ENCODE data around the gene LAYN. TPM values are rescaled to one million over a fixed set of nuclear protein-coding genes. Genes with fewer than 3 reads are reported as not detected.
A peak's percentile ranks its signal among the peaks of the same experiment; 100 is the strongest.

The LAYN gene
- total and polyA plus RNA-seq, 9 donors, result 3.4 to 9.8 (median 6.5) TPM

DNA sequence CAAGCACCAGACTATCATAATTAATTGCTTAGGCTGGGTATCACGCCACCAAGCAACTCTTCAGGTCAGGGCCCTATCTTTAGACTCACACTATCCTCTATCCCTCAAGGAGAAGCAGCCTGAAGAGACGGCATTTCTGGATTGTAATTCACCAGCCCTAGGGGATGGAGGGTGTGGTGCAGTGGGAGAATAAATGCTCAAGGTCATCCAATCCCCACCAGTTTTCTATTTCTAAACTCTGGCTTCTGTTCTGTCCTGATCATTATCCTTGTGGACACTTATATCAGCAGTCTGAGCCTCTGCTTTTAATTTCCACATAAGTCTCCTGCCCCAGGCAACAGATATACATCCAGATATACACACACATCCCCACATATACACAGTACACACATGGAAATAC lies 48.6 kb downstream of the LAYN start:
- H3K27ac ChIP-seq (ENCODE audit: low read length), result no peak overlapping the region
- no peaks in the 10 kb centered on the region for H3K36me3 ChIP-seq (ENCODE audit: control insufficient read depth, insufficient read depth, low read length)
- H3K4me1 ChIP-seq (ENCODE audit: control insufficient read depth, insufficient read depth, low read length), result no peaks in the 10 kb centered on the region
- peaks cover 2% of the 10 kb centered on the region for H3K27me3 ChIP-seq (ENCODE audit: control insufficient read depth, insufficient read depth, low read length)
- no peaks in the 10 kb centered on the region for H3K9me3 ChIP-seq (replicated peaks; ENCODE audit: control insufficient read depth, low read depth, low read length)
- no peak for DNase-seq
- no peak overlapping the region for H3K4me3 ChIP-seq (ENCODE audit: low read length)
- WGBS (ENCODE audit: insufficient coverage), result no CpG with 5 or more reads among the region's 2 CpGs

DNA sequence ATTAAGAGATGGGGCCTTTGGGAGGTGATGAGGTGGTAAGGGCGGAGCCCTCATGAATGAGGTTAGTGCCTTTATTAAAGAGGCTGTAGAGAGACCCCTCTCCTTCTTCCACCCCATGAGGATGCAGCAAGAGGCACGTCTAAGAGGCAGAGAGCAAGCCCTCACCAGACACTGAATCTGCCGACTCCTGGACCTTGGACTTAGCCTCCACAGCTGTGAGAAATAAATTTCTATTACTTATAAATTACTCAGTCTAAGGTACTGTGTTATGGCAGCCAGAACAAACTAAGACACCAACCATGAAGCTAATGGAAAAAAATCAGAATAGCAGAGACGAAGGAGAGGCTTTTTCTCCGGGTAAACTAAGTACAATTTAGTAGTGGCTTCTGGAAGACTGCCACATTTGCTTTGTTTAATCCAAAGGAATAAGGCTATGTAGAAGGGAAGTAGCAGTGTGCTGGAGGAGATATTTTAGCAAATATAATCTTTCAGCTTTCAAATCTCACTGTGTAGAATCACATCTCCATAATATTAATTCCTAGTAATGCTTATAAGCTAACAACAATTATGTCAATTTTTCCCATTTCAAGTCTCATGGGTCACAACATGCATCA lies 49.5 kb downstream of the LAYN start:
- no peak overlapping the region for H3K4me3 ChIP-seq (ENCODE audit: low read length)
- no peaks in the 10 kb centered on the region for H3K4me1 ChIP-seq (ENCODE audit: control insufficient read depth, insufficient read depth, low read length)
- peaks cover 2% of the 10 kb centered on the region for H3K27me3 ChIP-seq (ENCODE audit: control insufficient read depth, insufficient read depth, low read length)
- H3K9me3 ChIP-seq (replicated peaks; ENCODE audit: control insufficient read depth, low read depth, low read length), result no peaks in the 10 kb centered on the region
- no peak overlapping the region for H3K27ac ChIP-seq (ENCODE audit: low read length)
- WGBS (ENCODE audit: insufficient coverage), result no CpG with 5 or more reads among the region's 5 CpGs
- peak; percentile 61 for DNase-seq
- H3K36me3 ChIP-seq (ENCODE audit: control insufficient read depth, insufficient read depth, low read length), result no peaks in the 10 kb centered on the region

DNA sequence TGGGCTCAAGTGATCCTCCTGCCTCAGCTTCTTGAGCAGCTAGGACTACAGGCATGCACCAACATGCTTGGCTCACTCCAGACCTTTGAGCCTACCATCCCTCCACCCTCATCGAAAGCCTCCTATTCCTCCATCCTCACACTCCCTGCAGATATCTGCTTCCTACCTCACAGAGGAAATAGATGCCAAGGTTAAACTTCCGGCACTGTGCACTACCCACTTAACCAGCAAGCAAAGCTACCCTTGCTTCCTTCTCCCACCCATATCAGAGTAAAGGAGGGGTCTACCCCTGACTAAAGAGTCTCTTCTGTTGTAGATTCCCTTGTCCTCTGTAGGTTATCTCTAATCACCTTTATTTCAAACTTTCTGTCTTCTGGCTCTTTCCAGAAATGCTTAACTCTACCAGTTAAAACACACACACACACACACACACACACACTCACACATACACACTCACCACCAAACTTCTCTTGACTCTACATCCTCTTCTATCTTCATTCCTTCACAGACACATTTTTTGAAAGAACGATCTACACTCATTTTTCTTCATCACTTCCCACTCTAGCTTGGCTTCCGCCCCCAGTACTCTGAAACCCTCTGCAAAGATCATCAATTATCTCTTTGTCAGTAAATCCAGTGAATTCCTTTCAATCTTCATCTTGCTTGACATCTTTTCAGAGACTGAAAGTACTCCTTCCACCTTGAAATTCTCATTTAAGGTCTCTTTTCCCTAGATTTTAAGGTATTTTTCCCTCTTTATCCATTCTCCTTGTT lies 50.9 kb downstream of the LAYN start:
- no peak overlapping the region for H3K4me3 ChIP-seq (ENCODE audit: low read length)
- no peaks in the 10 kb centered on the region for H3K4me1 ChIP-seq (ENCODE audit: control insufficient read depth, insufficient read depth, low read length)
- 81% methylated on average over 3 of the region's 4 CpGs for WGBS (ENCODE audit: insufficient coverage)
- DNase-seq, result no peak
- no peaks in the 10 kb centered on the region for H3K9me3 ChIP-seq (replicated peaks; ENCODE audit: control insufficient read depth, low read depth, low read length)
- H3K27ac ChIP-seq (ENCODE audit: low read length), result no peak overlapping the region
- peaks cover 2% of the 10 kb centered on the region for H3K27me3 ChIP-seq (ENCODE audit: control insufficient read depth, insufficient read depth, low read length)
- H3K36me3 ChIP-seq (ENCODE audit: control insufficient read depth, insufficient read depth, low read length), result no peaks in the 10 kb centered on the region

DNA sequence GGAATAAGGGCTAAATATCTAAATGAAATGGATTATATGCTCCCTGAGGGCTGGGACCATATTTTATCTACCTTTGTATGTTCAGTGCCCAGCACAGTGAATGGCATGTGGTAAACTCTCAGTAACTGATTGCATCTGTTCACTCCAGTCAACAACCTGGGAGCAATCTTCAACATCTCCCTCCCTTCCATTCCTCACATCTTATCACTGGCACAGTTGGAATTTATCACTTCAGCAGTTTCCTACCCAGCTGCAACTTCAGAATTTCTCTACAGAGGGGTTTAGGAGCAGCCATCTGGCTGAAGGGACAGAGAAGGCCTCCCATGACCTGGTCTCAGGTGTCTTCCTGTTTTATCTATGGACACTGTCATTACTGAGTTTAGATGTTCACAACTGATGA lies 52.0 kb downstream of the LAYN start:
- no peaks in the 10 kb centered on the region for H3K36me3 ChIP-seq (ENCODE audit: control insufficient read depth, insufficient read depth, low read length)
- no peaks in the 10 kb centered on the region for H3K9me3 ChIP-seq (replicated peaks; ENCODE audit: control insufficient read depth, low read depth, low read length)
- peaks cover 2% of the 10 kb centered on the region for H3K27me3 ChIP-seq (ENCODE audit: control insufficient read depth, insufficient read depth, low read length)
- H3K4me3 ChIP-seq (ENCODE audit: low read length), result no peak overlapping the region
- H3K27ac ChIP-seq (ENCODE audit: low read length), result no peak overlapping the region
- DNase-seq, result no peak
- no peaks in the 10 kb centered on the region for H3K4me1 ChIP-seq (ENCODE audit: control insufficient read depth, insufficient read depth, low read length)

DNA sequence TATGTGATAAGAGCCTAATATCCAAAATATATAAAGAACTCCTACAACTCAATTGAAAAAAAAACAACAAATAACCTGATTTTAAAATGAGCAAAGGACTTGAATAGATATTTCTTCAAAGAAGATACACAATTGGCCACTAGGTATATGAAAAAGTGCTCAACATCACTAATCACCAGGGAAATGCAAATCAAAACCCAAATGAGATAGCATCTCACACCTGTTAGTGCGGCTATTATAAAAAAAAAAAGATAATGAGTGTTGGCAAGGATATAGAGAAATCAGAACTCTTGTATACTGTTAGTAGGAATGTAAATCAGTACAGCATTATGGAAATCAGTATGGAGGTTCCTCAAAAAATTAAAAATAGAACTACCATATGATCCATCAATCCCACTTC lies 55.8 kb downstream of the LAYN start:
- Histone ChIP-seq H3K9me3 (replicated peaks; ENCODE audit: control insufficient read depth, low read depth, low read length) (no peaks in the 10 kb centered on the region), H3K4me3 (ENCODE audit: low read length) (no peak overlapping the region), H3K27ac (ENCODE audit: low read length) (no peak overlapping the region), H3K27me3 (ENCODE audit: control insufficient read depth, insufficient read depth, low read length) (no peaks in the 10 kb centered on the region), H3K36me3 (ENCODE audit: control insufficient read depth, insufficient read depth, low read length) (no peaks in the 10 kb centered on the region), H3K4me1 (ENCODE audit: control insufficient read depth, insufficient read depth, low read length) (no peaks in the 10 kb centered on the region)
- WGBS (ENCODE audit: insufficient coverage), result no CpG with 5 or more reads among the region's 1 CpG
- DNase-seq, result no peak

DNA sequence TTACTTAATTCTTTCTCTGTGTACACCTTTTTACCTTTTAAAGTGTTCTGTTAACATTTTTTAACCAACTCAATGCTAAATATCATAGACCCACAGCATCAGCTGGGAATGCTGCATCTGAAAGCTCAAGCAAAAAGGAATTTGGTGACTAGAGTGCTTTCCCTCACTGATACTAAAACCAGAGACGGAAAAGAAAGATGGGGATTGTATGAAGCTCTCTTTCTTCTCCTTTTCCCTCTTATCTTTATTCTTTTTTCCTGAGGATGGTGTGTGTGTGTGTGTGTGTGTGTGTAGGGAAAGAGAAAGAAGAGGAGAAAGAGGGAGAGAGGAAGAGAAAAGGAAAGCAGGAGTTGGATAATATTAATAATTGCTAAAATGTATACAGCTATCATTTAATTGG lies 57.6 kb downstream of the LAYN start:
- H3K27me3 ChIP-seq (ENCODE audit: control insufficient read depth, insufficient read depth, low read length), result no peaks in the 10 kb centered on the region
- H3K4me1 ChIP-seq (ENCODE audit: control insufficient read depth, insufficient read depth, low read length), result peaks cover 3% of the 10 kb centered on the region
- no CpG with 5 or more reads among the region's 1 CpG for WGBS (ENCODE audit: insufficient coverage)
- H3K27ac ChIP-seq (ENCODE audit: low read length), result peak overlapping the region; percentile 83
- H3K9me3 ChIP-seq (replicated peaks; ENCODE audit: control insufficient read depth, low read depth, low read length), result no peaks in the 10 kb centered on the region
- peak; percentile 61 for DNase-seq
- no peak overlapping the region for H3K4me3 ChIP-seq (ENCODE audit: low read length)
- H3K36me3 ChIP-seq (ENCODE audit: control insufficient read depth, insufficient read depth, low read length), result no peaks in the 10 kb centered on the region

DNA sequence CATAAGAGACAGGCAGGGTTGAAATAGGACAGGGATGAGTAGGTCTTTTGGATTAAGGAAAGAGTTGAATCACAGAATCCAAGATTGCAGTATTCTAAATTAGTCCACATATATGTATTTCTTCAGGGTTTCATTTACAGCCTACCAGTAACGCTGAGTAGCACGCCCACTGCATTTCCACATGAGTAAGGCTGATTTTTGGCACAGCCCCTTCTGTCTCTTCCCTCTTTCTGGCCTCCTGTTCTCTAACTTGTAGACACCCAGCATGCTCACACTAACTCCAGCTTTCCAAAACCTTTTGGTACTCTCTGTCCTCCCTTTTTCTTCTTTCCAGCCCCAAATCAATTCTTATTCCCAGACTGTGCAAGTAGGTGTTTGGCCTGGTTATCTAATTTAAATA lies 58.0 kb downstream of the LAYN start:
- DNase-seq, result peak; percentile 96
- 10% methylated on average over 2 of the region's 2 CpGs for WGBS (ENCODE audit: insufficient coverage)
- no peaks in the 10 kb centered on the region for H3K9me3 ChIP-seq (replicated peaks; ENCODE audit: control insufficient read depth, low read depth, low read length)
- no peaks in the 10 kb centered on the region for H3K36me3 ChIP-seq (ENCODE audit: control insufficient read depth, insufficient read depth, low read length)
- peaks cover 6% of the 10 kb centered on the region for H3K4me1 ChIP-seq (ENCODE audit: control insufficient read depth, insufficient read depth, low read length)
- no peaks in the 10 kb centered on the region for H3K27me3 ChIP-seq (ENCODE audit: control insufficient read depth, insufficient read depth, low read length)
- no peak overlapping the region for H3K4me3 ChIP-seq (ENCODE audit: low read length)
- peak overlapping the region; percentile 83 for H3K27ac ChIP-seq (ENCODE audit: low read length)

DNA sequence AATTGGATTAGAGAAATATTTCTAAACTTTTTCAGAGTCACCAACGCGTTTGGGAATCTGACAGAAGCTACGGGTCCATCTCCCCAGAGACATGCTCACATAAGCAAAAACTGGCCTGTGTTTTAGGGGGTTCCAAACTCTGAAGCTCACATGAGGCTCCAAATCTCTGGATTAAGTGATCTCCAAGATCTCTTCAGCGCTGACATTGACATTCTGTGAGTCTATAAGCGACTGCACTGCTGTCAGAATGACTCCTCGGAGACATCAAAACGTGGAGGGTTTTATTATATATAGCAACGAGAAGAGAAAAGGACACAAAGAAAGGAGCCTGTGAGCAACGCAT lies 61.1 kb downstream of the LAYN start:
- Histone ChIP-seq H3K9me3 (replicated peaks; ENCODE audit: control insufficient read depth, low read depth, low read length) (no peaks in the 10 kb centered on the region), H3K27me3 (ENCODE audit: control insufficient read depth, insufficient read depth, low read length) (no peaks in the 10 kb centered on the region), H3K27ac (ENCODE audit: low read length) (peak overlapping the region; percentile 71), H3K4me1 (ENCODE audit: control insufficient read depth, insufficient read depth, low read length) (peaks cover 7% of the 10 kb centered on the region), H3K4me3 (ENCODE audit: low read length) (peak overlapping the region; percentile 35), H3K36me3 (ENCODE audit: control insufficient read depth, insufficient read depth, low read length) (no peaks in the 10 kb centered on the region)
- WGBS (ENCODE audit: insufficient coverage), result 7% methylated on average over 6 of the region's 9 CpGs
- no peak for DNase-seq

DNA sequence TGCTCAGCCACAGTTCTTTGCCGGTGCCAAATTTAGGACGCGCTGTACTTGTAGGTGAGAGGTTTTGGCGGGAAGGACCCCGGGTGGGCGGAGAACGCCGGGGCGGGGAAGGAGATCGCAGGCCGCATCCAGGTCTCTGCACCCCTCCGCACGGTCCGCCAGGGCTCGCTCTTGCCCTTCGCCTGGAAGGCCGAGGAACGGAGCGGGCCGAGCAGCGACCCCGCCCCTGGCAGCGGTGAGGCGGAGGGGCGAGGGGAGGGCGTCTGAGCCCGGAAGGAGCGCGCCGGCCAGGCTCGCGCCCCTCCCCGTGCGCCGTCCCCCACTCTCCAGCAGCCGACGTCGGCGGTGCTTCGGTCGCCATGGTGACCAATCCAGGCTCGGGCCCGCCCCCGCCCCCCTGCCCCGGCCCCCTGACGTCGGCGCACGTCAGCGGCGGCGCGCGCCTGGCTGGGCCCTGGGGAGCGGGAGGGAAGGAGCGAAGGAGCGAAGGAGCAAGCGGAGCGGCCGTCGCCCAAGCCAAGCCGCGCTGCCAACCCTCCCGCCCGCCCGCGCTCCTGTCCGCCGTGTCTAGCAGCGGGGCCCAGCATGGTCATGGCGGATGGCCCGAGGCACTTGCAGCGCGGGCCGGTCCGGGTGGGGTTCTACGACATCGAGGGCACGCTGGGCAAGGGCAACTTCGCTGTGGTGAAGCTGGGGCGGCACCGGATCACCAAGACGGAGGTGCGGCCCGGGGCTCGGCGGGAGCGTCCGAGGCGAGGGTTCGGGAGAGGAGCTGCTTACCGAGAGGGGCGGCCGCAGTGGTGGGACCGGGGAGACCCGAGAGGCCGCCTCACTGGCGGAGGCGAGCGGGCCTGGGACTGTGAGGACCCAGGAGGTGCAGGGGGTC lies 61.7 kb downstream of the LAYN start, which contains the start of gene SIK2:
SIK2 (plus strand) TSS at position 471 of the 886 bp plus-strand sequence; CDS start at position 586, 115 bp downstream.
- peak within 1 kb of the TSS; percentile 97 for H3K27ac ChIP-seq (ENCODE audit: low read length)
- no peaks in the 10 kb centered on the region for H3K9me3 ChIP-seq (replicated peaks; ENCODE audit: control insufficient read depth, low read depth, low read length)
- peak within 1 kb of the TSS; percentile 95 for H3K4me3 ChIP-seq (ENCODE audit: low read length)
- H3K4me1 ChIP-seq (ENCODE audit: control insufficient read depth, insufficient read depth, low read length), result peaks cover 7% of the 10 kb centered on the region
- H3K27me3 ChIP-seq (ENCODE audit: control insufficient read depth, insufficient read depth, low read length), result no peaks in the 10 kb centered on the region
- DNase-seq, result peak; percentile 99
- H3K36me3 ChIP-seq (ENCODE audit: control insufficient read depth, insufficient read depth, low read length), result no peaks in the 10 kb centered on the region
- WGBS (ENCODE audit: insufficient coverage), result under 1% methylated on average over 99 of the region's 100 CpGs

Measured in muscle of leg (tissue), 11 donors.